Body of pancreas (tissue), 4 donors: Measurements from ENCODE around the gene ERAL1.

Experiments used
- CTCF ChIP-seq, 7 experiments: fragments of 450-650 bp in 4 of 7; fragments of 200-600 bp in 3 of 7; sonication (generic) in 3 of 7; IDR thresholded peaks; one replicate each; pipeline ENCODE4 v1.5.1; 2016 to 2019; ENCODE audit warnings: antibody characterized with exemption in 7 of 7
- POLR2A ChIP-seq, 3 donors: fragments of 450-650 bp; IDR thresholded peaks; one replicate each; pipeline ENCODE4 v1.6.1; 2016; ENCODE audit warnings: antibody characterized with exemption in 3 of 3, mild to moderate bottlenecking in 2 of 3

DNA sequence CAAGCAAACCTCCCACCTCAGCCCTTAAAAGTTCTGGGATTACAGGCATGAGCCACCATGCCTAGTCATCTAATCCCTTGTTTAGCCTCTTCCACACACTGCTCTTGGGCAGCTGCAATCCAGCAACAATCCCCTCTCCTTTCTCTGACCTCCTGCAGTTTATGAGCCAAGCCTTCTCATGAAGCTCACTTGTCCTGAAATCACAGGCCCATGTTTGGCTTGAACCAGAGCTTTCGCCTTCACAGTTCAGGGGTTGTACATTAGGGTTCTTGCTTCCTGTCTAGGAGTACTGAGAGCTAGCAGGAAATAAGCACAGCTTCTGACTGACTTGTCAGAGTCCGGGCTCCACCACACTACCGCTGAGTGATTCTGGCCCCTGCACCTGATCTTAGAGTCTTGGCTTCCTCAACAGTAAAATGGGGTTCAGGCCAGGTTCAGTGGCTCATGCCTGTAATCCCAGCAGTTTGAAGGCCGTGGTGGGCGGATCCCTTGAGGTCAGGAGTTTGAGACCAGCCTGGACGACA, 16.3 kb downstream of the ERAL1 start:
- TF ChIP-seq POLR2A (IDR thresholded peaks at IDR 0.05) (no peak), CTCF (IDR thresholded peaks at IDR 0.05) (no peak)
